Gastrocnemius medialis (tissue), 4 donors: ENCODE data around the gene SPATA21.

ENCODE experiments used
- POLR2A ChIP-seq, 2 donors: fragments of 450-650 bp; IDR thresholded peaks; one replicate each; pipeline ENCODE4 v1.6.1; 2017; ENCODE audit warnings: antibody characterized with exemption in 2 of 2, mild to moderate bottlenecking in 2 of 2, moderate library complexity in 2 of 2
- TF ChIP-seq, protein P1 (sequence below), 5 experiments: fragments of 450-650 bp in 3 of 5; fragments of 200-600 bp in 2 of 5; sonication (generic) in 2 of 5; IDR thresholded peaks in 4 of 5; conservative IDR thresholded peaks in 1 of 5; 1 replicate in 4 of 5; 2 replicates in 1 of 5; pipeline ENCODE4 v1.5.1; 2016 to 2019; ENCODE audit warnings: antibody characterized with exemption in 5 of 5, mild to moderate bottlenecking in 3 of 5, moderate library complexity in 3 of 5

DNA sequence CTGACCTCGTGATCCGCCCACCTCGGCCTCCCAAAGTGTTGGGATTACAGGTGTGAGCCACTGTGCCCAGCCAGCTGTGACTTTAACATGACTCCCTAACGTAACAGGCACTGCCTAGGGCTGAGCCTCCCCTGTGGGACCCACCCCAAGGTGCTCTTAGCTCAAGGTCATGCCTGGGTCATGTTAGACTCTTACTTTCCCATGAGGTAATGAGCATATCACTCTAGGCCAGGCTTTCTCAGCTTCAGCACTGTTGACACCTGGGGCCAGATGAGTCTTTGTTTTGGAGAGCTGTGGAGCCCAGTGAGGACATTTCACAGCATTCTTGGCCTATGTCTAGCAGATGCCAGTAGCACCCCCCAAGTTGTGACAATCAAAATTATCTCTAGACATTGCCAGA lies 7.8 kb upstream of the SPATA21 start:
- TF ChIP-seq, protein P1, sequence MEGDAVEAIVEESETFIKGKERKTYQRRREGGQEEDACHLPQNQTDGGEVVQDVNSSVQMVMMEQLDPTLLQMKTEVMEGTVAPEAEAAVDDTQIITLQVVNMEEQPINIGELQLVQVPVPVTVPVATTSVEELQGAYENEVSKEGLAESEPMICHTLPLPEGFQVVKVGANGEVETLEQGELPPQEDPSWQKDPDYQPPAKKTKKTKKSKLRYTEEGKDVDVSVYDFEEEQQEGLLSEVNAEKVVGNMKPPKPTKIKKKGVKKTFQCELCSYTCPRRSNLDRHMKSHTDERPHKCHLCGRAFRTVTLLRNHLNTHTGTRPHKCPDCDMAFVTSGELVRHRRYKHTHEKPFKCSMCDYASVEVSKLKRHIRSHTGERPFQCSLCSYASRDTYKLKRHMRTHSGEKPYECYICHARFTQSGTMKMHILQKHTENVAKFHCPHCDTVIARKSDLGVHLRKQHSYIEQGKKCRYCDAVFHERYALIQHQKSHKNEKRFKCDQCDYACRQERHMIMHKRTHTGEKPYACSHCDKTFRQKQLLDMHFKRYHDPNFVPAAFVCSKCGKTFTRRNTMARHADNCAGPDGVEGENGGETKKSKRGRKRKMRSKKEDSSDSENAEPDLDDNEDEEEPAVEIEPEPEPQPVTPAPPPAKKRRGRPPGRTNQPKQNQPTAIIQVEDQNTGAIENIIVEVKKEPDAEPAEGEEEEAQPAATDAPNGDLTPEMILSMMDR (IDR thresholded peaks at IDR 0.05 in 4 of 5, conservative IDR thresholded peaks at IDR 0.05 in 1 of 5) = no peak
- no peak for TF ChIP-seq POLR2A (IDR thresholded peaks at IDR 0.05)
